HEK293 (cell line): ENCODE results near the gene KCNF1.

Experiments used
- BCL11A ChIP-seq: fragments of 450-650 bp; formaldehyde crosslinking; IDR thresholded peaks from 2 replicates; pipeline ENCODE4 v1.5.1; 2016; ENCODE audit warnings: low read depth, missing biosample characterization, missing genetic modification characterization
- MZF1 ChIP-seq: fragments of 450-650 bp; formaldehyde crosslinking; IDR thresholded peaks from 2 replicates; pipeline ENCODE4 v1.5.1; 2017; ENCODE audit warnings: missing biosample characterization, missing genetic modification characterization, borderline replicate concordance
- TCF7L2 ChIP-seq: IDR thresholded peaks from 2 replicates; pipeline ENCODE4 v1.6.1; 2011; ENCODE audit warnings: low read depth, mild to moderate bottlenecking, inconsistent platforms, low read length, moderate library complexity, borderline replicate concordance
- ZNF311 ChIP-seq: fragments of 450-650 bp; formaldehyde crosslinking; IDR thresholded peaks from 2 replicates; pipeline ENCODE4 v1.5.1; 2017; ENCODE audit warnings: missing biosample characterization, missing genetic modification characterization, borderline replicate concordance
- ZNF585B ChIP-seq: fragments of 450-650 bp; formaldehyde crosslinking; IDR thresholded peaks from 2 replicates; pipeline ENCODE4 v1.5.1; 2016; ENCODE audit warnings: missing biosample characterization, missing genetic modification characterization
- TF ChIP-seq, protein P1 (sequence below): fragments of 450-650 bp; formaldehyde crosslinking; IDR thresholded peaks from 2 replicates; pipeline ENCODE4 v1.5.1; 2016; ENCODE audit warnings: missing biosample characterization, missing genetic modification characterization
- TF ChIP-seq, protein P2 (sequence below): fragments of 450-650 bp; formaldehyde crosslinking; IDR thresholded peaks from 2 replicates; pipeline ENCODE4; 2016; ENCODE audit warnings: missing biosample characterization, missing genetic modification characterization
- TF ChIP-seq, protein P3 (sequence below): fragments of 450-650 bp; formaldehyde crosslinking; IDR thresholded peaks from 2 replicates; pipeline ENCODE4 v1.5.1; 2016; ENCODE audit warnings: missing biosample characterization, missing genetic modification characterization, borderline replicate concordance

DNA sequence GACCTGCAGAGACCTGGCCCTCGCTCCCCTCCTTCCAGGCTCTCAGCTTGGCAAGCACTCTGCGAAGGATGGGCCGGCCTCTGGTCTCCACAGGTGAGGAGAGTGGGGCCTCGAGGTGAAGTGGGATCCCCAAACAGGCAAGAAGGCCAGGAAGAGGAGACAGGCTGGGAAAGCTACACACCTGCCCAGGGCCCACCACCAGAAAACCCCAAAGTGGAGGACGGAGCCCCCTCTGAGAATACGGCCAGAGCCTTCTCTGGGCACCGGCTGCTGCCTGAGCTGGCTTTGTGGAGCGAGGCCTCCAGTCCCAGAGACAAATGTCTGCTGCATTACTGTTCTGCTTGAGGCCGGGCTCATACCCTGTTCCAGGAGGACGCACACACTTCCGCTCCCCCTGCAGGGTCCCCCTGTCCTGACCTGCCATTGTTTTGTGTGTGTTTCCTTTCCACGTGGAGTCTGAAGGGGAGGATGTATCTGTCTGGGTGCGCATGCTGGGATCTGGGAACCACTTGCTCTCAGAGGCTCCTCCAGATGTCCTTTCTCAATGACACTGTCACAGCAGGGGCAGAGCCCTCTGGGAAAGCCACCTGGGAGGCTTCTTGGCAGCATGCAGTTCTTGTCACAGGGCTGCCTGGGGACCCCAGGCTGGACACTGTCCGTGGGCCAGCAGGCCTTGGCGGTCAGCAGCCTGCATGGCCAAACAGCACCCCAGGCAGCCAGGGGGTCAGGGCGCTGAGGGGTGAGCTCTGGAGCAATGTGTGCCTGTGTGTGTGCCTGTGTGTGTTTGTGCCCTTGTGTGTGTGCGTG is 20.8 kb downstream of the KCNF1 start:
- TF ChIP-seq, protein P1, sequence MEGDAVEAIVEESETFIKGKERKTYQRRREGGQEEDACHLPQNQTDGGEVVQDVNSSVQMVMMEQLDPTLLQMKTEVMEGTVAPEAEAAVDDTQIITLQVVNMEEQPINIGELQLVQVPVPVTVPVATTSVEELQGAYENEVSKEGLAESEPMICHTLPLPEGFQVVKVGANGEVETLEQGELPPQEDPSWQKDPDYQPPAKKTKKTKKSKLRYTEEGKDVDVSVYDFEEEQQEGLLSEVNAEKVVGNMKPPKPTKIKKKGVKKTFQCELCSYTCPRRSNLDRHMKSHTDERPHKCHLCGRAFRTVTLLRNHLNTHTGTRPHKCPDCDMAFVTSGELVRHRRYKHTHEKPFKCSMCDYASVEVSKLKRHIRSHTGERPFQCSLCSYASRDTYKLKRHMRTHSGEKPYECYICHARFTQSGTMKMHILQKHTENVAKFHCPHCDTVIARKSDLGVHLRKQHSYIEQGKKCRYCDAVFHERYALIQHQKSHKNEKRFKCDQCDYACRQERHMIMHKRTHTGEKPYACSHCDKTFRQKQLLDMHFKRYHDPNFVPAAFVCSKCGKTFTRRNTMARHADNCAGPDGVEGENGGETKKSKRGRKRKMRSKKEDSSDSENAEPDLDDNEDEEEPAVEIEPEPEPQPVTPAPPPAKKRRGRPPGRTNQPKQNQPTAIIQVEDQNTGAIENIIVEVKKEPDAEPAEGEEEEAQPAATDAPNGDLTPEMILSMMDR (tag by site-specific recombination): no peak
- TF ChIP-seq, protein P2, sequence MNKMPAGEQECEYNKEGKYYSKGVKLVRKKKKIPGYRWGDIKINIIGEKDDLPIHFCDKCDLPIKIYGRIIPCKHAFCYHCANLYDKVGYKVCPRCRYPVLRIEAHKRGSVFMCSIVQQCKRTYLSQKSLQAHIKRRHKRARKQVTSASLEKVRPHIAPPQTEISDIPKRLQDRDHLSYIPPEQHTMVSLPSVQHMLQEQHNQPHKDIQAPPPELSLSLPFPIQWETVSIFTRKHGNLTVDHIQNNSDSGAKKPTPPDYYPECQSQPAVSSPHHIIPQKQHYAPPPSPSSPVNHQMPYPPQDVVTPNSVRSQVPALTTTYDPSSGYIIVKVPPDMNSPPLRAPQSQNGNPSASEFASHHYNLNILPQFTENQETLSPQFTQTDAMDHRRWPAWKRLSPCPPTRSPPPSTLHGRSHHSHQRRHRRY: no peak
- TF ChIP-seq BCL11A (tag by site-specific recombination) (no peak), TCF7L2 (no peak), ZNF311 (tag by site-specific recombination) (no peak), MZF1 (tag by site-specific recombination) (no peak), ZNF585B (tag by site-specific recombination) (no peak)
- TF ChIP-seq, protein P3, sequence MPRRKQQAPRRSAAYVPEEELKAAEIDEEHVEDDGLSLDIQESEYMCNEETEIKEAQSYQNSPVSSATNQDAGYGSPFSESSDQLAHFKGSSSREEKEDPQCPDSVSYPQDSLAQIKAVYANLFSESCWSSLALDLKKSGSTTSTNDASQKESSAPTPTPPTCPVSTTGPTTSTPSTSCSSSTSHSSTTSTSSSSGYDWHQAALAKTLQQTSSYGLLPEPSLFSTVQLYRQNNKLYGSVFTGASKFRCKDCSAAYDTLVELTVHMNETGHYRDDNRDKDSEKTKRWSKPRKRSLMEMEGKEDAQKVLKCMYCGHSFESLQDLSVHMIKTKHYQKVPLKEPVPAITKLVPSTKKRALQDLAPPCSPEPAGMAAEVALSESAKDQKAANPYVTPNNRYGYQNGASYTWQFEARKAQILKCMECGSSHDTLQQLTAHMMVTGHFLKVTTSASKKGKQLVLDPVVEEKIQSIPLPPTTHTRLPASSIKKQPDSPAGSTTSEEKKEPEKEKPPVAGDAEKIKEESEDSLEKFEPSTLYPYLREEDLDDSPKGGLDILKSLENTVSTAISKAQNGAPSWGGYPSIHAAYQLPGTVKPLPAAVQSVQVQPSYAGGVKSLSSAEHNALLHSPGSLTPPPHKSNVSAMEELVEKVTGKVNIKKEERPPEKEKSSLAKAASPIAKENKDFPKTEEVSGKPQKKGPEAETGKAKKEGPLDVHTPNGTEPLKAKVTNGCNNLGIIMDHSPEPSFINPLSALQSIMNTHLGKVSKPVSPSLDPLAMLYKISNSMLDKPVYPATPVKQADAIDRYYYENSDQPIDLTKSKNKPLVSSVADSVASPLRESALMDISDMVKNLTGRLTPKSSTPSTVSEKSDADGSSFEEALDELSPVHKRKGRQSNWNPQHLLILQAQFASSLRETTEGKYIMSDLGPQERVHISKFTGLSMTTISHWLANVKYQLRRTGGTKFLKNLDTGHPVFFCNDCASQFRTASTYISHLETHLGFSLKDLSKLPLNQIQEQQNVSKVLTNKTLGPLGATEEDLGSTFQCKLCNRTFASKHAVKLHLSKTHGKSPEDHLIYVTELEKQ (tag by site-specific recombination): no peak
